GM12865 (cell line): ENCODE results near the gene ERC1.

Experiments used
- DNase-seq: peaks from one replicate; pipeline ENCODE4 v3.0.0; 2010; ENCODE audit warnings: low read depth
- H3K4me3 ChIP-seq: 2 replicates; pipeline ENCODE4 v1.5.1; 2011; ENCODE audit warnings: mild to moderate bottlenecking, low read depth, low read length, control low read depth
- CTCF ChIP-seq: IDR thresholded peaks from 2 replicates; pipeline ENCODE4 v1.5.1; 2011; ENCODE audit warnings: low read length, control low read depth, low read depth, inconsistent platforms; ENCODE audit not compliant: insufficient read depth; ENCODE audit errors: missing control alignments

ERC1 gene

GRCh38 chr12:1377681-1378080 lies 386.7 kb downstream of the ERC1 start:
- no peak for TF ChIP-seq CTCF
- DNase-seq, result no peak
- H3K4me3 ChIP-seq, result no peak overlapping the region

GRCh38 chr12:1380171-1380851 lies 389.3 kb downstream of the ERC1 start:
- no peak for DNase-seq
- TF ChIP-seq CTCF, result no peak
- no peak overlapping the region for H3K4me3 ChIP-seq

GRCh38 chr12:1382151-1382550 lies 391.1 kb downstream of the ERC1 start:
- DNase-seq, result no peak
- TF ChIP-seq CTCF, result no peak

GRCh38 chr12:1382826-1383225 lies 391.8 kb downstream of the ERC1 start:
- no peak overlapping the region for H3K4me3 ChIP-seq
- no peak for TF ChIP-seq CTCF
- no peak for DNase-seq

More at GRCh38 chr12:1382151-1382550, 391.1 kb downstream of the ERC1 start:
- H3K4me3 ChIP-seq, result no peak overlapping the region

DNA sequence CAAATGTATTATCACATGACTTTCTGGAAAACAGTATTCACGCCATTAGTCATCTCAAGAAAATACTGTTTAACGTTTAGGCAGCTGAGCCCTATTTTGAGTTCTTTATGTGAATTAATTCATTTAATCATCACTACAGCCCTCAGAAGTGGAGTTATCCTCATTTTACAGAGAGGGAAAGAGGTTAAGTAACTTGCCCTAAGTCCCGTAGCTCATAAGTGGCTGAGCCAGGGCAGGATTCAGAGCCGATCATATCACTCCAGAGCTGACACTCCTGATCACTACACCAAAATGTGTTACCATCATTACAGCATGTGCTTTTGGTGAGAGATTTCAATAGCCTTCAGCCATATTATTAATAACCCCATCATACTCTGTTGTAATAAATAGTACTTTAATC lies 392.7 kb downstream of the ERC1 start:
- no peak for TF ChIP-seq CTCF
- DNase-seq, result no peak
- H3K4me3 ChIP-seq, result no peak overlapping the region

- no peak for DNase-seq
- no peak for TF ChIP-seq CTCF
- H3K4me3 ChIP-seq, result no peak overlapping the region
Observed at GRCh38 chr12:1384910-1385309, 393.9 kb downstream of the ERC1 start.

DNA sequence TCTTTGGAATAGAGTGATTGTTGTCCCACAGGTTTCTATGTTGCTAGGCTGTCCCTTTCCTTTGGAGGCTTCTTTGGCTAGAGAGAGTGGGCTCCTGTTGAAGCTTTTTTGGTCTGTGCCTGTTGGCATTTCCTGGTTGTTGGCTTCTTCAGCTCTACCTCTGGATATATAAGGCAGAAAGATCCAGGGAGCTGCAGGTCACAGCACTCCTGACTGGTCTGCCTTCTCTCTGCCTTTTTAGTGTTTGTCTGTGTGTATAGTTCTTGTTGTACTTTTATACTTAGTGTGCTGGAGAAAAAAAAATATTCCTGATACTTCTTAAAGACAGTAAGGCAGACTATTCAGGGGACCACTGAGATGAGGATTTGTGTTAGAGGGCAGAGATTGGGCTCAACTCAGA lies 400.7 kb downstream of the ERC1 start:
- DNase-seq, result no peak
- no peak for TF ChIP-seq CTCF
- no peak overlapping the region for H3K4me3 ChIP-seq
